Endodermal cell (in vitro differentiated cells): Measurements from ENCODE around the gene GRID1. TPM values are rescaled to one million over a fixed set of nuclear protein-coding genes. Genes with fewer than 3 reads are reported as not detected.

Source experiments
- DNase-seq: peaks from one replicate; pipeline ENCODE4 v3.0.0-alpha.2; 2017
- H3K27ac ChIP-seq: 2 replicates; pipeline ENCODE4 v1.5.1; 2013; ENCODE audit warnings: mild to moderate bottlenecking, low read depth, low read length, moderate library complexity
- H3K27me3 ChIP-seq: 2 replicates; pipeline ENCODE4 v1.6.1; 2013; ENCODE audit warnings: mild to moderate bottlenecking, low read length, moderate library complexity; ENCODE audit not compliant: insufficient read depth, control insufficient read depth, poor library complexity, severe bottlenecking
- H3K36me3 ChIP-seq: 2 replicates; pipeline ENCODE4 v1.7.0; 2013; ENCODE audit warnings: mild to moderate bottlenecking, low read length, moderate library complexity; ENCODE audit not compliant: control insufficient read depth, insufficient read depth
- H3K4me1 ChIP-seq: one replicate; pipeline ENCODE4 v1.7.0; 2013; ENCODE audit warnings: low read length; ENCODE audit not compliant: control insufficient read depth, insufficient read depth
- H3K4me3 ChIP-seq: 2 replicates; pipeline ENCODE4 v1.5.1; 2013; ENCODE audit warnings: mild to moderate bottlenecking, low read length, moderate library complexity
- H3K9ac ChIP-seq: 2 replicates; pipeline ENCODE4 v1.6.1; 2013; ENCODE audit warnings: mild to moderate bottlenecking, low read length, moderate library complexity; ENCODE audit not compliant: poor library complexity, severe bottlenecking; ENCODE audit errors: extremely low read depth
- H3K9me3 ChIP-seq: 2 replicates; pipeline ENCODE4 v1.6.1; 2013; ENCODE audit warnings: mild to moderate bottlenecking, low read length, moderate library complexity; ENCODE audit not compliant: control insufficient read depth
- H3K27ac Mint-ChIP-seq: 2 replicates; pipeline ENCODE4 v1.8.0; 2020; ENCODE audit warnings: mixed read lengths
- H3K27me3 Mint-ChIP-seq: 2 replicates; pipeline ENCODE4 v1.8.0; 2021; ENCODE audit warnings: mild to moderate bottlenecking, mixed read lengths; ENCODE audit not compliant: insufficient read depth
- H3K36me3 Mint-ChIP-seq: 2 replicates; pipeline ENCODE4 v1.8.0; 2020; ENCODE audit warnings: low read depth, mixed read lengths
- H3K4me1 Mint-ChIP-seq: 2 replicates; pipeline ENCODE4 v1.8.0; 2020; ENCODE audit warnings: mixed read lengths
- H3K4me3 Mint-ChIP-seq: 2 replicates; pipeline ENCODE4 v1.8.0; 2020; ENCODE audit warnings: mild to moderate bottlenecking, moderate library complexity, mixed read lengths
- H3K9me3 Mint-ChIP-seq: 2 replicates; pipeline ENCODE4 v1.8.0; 2020; ENCODE audit warnings: mild to moderate bottlenecking, mixed read lengths
- CTCF ChIP-seq: fragments of 200-600 bp; sonication (generic); conservative IDR thresholded peaks from 2 replicates; pipeline ENCODE4 v1.5.0; 2021; ENCODE audit warnings: antibody characterized with exemption, mild to moderate bottlenecking
- WGBS, 2 experiments: methylation state at CpG; one replicate each; pipeline versions ENCODE4 v1.1.5 to v1.1.7; 2013; ENCODE audit warnings: missing lambda C conversion rate in 2 of 2, mixed read lengths in 1 of 2; ENCODE audit not compliant: insufficient coverage in 1 of 2, insufficient read length in 1 of 2; 5-methylcytosine and 5-hydroxymethylcytosine counted together
- total RNA-seq, 2 donors: library from RNA; stranded (reverse); fragmentation: NEBNext Ultra II Directional in 1 of 2; extraction: Animal tissue kit (Norgen Biotek cat#: 25700) in 1 of 2; gene quantifications; 2 replicates in 1 of 2; 3 replicates in 1 of 2; pipeline ENCODE4 v1.2.1, GENCODE V29; 2021

GRID1 gene
- total RNA-seq, 2 donors from 2014 or later: 0.13 to 0.53 TPM

- no peak for TF ChIP-seq CTCF
- WGBS, 2 experiments: 94% methylated on average over 1 of the region's 1 CpG; no CpG with 5 or more reads in 1 of the 2 experiments
- peaks cover 2% of the 10 kb centered on the region for H3K9me3 Mint-ChIP-seq
- Histone ChIP-seq H3K9me3 (no peaks in the 10 kb centered on the region), H3K27ac (no peak overlapping the region), H3K9ac (no peak overlapping the region), H3K4me3 (no peak overlapping the region), H3K36me3 (no peaks in the 10 kb centered on the region), H3K4me1 (no peaks in the 10 kb centered on the region), H3K27me3 (no peaks in the 10 kb centered on the region)
- peaks cover 18% of the 10 kb centered on the region for H3K4me1 Mint-ChIP-seq
- no peaks in the 10 kb centered on the region for H3K27me3 Mint-ChIP-seq
- H3K27ac Mint-ChIP-seq: no peak overlapping the region
- H3K4me3 Mint-ChIP-seq: no peak overlapping the region
- H3K36me3 Mint-ChIP-seq: no peaks in the 10 kb centered on the region
- DNase-seq: peak; percentile 17
Observed at GRCh38 chr10:85602713-85603112, 763.9 kb downstream of the GRID1 start.

- H3K9me3 ChIP-seq: no peaks in the 10 kb centered on the region
- H3K9me3 Mint-ChIP-seq: no peaks in the 10 kb centered on the region
- H3K27me3 Mint-ChIP-seq: no peaks in the 10 kb centered on the region
- TF ChIP-seq CTCF: no peak
- no peak overlapping the region for H3K4me3 ChIP-seq
- no peak overlapping the region for H3K27ac Mint-ChIP-seq
- no peaks in the 10 kb centered on the region for H3K36me3 Mint-ChIP-seq
- H3K4me1 Mint-ChIP-seq: peaks cover 22% of the 10 kb centered on the region
- H3K36me3 ChIP-seq: no peaks in the 10 kb centered on the region
- no peaks in the 10 kb centered on the region for H3K27me3 ChIP-seq
- no peak overlapping the region for H3K27ac ChIP-seq
- H3K4me1 ChIP-seq: peaks cover 4% of the 10 kb centered on the region
- H3K4me3 Mint-ChIP-seq: no peak overlapping the region
- no peak overlapping the region for H3K9ac ChIP-seq
- peak; percentile 22 for DNase-seq
- 96 to 97% methylated on average over 12 to 18 of the region's 18 CpGs for WGBS, 2 experiments
Observed at GRCh38 chr10:85602306-85602705, 764.3 kb downstream of the GRID1 start.

GRCh38 chr10:85601526-85601925, 765.1 kb downstream of the GRID1 start:
- H3K9me3 Mint-ChIP-seq: no peaks in the 10 kb centered on the region

More at GRCh38 chr10:85601526-85601925, 765.1 kb downstream of the GRID1 start:
- Histone ChIP-seq H3K27me3 (no peaks in the 10 kb centered on the region), H3K27ac (no peak overlapping the region), H3K4me3 (no peak overlapping the region), H3K4me1 (peaks cover 9% of the 10 kb centered on the region), H3K36me3 (no peaks in the 10 kb centered on the region), H3K9ac (no peak overlapping the region), H3K9me3 (no peaks in the 10 kb centered on the region)
- H3K27ac Mint-ChIP-seq: no peak overlapping the region
- H3K27me3 Mint-ChIP-seq: no peaks in the 10 kb centered on the region
- peak; percentile 26 for DNase-seq
- no peak overlapping the region for H3K4me3 Mint-ChIP-seq
- peaks cover 28% of the 10 kb centered on the region for H3K4me1 Mint-ChIP-seq
- no peak for TF ChIP-seq CTCF
- H3K36me3 Mint-ChIP-seq: no peaks in the 10 kb centered on the region
- 95 to 100% methylated on average over 1 to 9 of the region's 9 CpGs for WGBS, 2 experiments
